Cardiac ventricle fibroblast (primary cell): ENCODE measurements around the gene UNKL. TPM values are rescaled to one million over a fixed set of nuclear protein-coding genes. Genes with fewer than 3 reads are reported as not detected.

Experiments used
- total RNA-seq: library from RNA; depleted of rRNA; stranded (reverse); fragments of >200 nt; gene quantifications from 2 replicates; pipeline ENCODE4 v1.2.3, GENCODE V29; 2015

Gene UNKL, protein sequence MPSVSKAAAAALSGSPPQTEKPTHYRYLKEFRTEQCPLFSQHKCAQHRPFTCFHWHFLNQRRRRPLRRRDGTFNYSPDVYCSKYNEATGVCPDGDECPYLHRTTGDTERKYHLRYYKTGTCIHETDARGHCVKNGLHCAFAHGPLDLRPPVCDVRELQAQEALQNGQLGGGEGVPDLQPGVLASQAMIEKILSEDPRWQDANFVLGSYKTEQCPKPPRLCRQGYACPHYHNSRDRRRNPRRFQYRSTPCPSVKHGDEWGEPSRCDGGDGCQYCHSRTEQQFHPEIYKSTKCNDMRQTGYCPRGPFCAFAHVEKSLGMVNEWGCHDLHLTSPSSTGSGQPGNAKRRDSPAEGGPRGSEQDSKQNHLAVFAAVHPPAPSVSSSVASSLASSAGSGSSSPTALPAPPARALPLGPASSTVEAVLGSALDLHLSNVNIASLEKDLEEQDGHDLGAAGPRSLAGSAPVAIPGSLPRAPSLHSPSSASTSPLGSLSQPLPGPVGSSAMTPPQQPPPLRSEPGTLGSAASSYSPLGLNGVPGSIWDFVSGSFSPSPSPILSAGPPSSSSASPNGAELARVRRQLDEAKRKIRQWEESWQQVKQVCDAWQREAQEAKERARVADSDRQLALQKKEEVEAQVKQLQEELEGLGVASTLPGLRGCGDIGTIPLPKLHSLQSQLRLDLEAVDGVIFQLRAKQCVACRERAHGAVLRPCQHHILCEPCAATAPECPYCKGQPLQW
- 18.3 and 25.6 TPM in 2 replicates for total RNA-seq

DNA sequence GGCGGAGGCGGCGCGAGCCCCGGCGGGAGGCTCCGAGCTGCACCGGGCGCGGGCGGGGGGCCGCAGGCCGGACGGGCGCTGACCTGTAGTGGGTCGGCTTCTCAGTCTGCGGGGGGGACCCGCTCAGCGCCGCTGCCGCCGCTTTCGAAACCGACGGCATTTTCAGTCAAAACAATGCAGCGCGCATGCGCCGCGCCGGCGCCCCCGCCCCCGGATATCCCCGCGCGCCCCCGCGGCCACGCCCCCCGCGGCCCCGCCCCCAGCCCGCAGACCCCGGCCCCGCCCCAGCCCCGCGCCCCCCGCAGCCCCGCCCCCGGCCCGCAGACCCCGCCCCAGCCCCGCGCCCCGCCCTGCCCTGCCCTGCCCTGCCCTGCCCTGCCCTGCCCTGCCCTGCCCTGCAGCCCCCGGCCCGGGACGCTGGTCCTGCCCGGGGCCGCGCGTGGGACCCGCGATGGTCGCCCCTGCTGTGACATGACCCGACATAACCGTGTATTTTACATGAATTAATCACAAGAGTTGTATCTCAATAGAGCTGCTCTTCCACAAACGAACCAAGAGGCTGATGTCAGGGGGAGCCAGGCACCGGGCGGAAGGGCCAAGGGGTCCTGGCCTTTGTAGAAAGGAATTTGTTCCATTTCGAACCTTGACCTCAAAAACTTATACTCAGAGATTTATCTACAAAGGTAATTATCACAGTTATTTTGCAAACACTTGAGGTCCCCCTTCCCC, at the start of gene UNKL:
Gene UNKL, minus strand, starts transcription at position 173 of the 729 bp plus-strand sequence. Its CDS starts 13 bp downstream, at position 160.

DNA sequence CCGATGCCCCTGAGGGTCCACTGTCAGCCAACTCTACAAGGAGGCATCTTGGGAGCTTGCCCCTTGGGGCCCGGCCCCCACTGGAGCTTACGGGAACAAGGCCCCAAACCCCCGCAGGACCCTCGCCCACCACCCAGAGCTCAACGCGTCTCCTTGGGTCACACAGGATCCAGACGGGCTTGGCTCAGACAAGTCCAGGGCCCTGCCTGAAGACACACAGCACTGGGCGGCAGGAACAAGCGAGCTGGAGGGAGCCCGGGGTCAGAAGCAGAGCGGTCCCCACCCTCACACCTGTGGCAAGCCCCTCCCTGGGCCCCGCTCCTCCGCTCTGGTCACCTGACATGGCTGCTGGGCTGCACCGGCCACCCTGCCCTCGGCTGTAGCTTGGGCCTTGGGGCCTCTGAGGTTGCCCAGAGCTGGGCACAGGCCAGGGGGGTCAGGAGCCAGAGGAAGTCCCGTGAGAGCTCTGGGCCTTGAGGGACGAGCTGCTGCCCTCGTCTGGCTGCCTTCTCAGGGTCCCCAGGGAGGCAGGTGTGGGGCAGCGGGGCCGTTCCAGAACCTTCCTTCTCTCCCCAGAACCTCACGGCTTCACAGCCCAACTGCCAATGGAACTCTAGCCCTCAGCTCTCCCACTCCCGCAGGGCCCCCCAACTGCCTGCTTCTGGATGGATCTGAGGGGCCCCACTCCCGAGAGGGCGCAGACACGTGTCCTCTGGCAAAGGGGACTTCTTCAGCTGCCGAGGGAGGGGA, 29.7 kb upstream of the UNKL start, which contains the start of gene CCDC154:
Gene CCDC154, minus strand, starts transcription at position 577 of the 750 bp plus-strand sequence. Its CDS starts 234 bp downstream, at position 343.

DNA sequence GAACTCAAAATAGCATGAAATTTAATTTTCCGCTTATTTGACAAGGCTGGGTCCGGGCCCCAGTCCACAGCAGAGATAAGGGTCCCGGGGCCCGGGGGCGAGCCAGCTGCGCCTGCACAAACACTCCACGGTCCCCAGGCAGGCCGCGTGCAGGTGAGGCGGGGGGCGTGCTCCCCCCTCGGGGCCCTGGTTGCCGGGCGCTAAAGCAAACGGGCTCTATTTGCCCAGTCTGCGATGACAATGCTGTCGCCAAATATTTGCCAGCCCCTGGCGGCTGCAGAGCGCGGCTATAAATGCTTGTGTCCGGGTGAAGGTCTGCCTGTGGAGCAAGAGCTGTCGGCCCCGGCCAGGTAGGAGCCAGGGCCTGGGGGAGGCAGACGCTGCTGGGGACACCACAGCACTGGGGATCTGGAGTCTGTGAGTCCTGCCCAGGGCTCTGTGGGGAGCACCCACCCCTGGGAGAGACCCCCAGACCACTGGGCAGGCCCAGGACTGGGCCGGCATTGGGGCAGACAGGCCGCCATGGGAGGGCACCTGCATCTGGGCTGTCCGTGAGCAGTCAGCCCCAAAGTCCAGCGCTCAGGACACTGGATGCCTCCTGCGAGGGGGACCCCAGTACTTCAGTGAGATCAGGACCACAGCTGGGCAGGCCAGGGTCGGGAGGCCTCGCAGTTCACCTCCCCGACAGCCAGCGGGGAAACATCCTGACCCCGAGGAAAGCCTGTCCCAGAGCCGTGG, 16.4 kb upstream of the UNKL start, which contains the start of gene PERCC1:
Gene PERCC1, plus strand, starts transcription at position 320 of the 738 bp plus-strand sequence. CDS start 1,516 bp downstream, outside the sequence.

DNA sequence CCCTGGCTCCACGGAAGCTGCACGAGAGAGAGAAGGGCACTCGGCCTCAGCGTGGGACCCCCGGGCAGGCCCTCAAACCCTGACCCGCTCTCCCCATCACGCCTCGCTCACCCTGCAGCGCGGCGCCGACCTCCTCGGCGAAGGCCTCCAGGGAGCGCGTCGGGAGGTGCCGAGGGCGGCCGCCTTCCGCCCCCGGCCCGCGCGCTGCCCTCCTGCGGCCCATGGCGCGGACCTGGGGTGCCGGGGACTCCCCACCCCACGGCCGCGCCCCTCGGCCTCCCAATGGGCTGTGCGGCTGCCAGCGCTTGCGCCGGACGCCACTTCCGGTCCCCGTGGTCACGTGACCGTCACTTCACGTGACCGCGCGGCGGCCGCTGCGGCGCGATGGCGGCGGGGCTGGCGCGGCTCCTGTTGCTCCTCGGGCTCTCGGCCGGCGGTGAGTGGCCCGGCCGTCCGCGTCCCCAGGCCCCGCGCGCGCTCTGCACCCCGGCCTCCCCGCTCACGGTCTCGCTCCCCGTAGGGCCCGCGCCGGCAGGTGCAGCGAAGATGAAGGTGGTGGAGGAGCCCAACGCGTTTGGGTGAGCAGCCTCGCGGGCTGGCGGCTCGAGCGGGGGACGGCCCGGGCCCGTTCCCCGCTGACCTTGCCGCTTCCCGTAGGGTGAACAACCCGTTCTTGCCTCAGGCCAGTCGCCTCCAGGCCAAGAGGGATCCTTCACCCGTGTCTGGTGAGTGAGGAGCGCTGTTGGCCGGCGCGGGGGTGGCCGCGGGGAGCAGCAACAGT, 62.7 kb downstream of the UNKL start, which contains the start of the genes GNPTG and TSR3:
Gene GNPTG, plus strand, starts transcription at position 350 of the 781 bp plus-strand sequence. Its CDS starts 35 bp downstream, at position 385.
Gene TSR3, minus strand, starts transcription at position 297 of the 781 bp plus-strand sequence. Its CDS starts 74 bp downstream, at position 223.

DNA sequence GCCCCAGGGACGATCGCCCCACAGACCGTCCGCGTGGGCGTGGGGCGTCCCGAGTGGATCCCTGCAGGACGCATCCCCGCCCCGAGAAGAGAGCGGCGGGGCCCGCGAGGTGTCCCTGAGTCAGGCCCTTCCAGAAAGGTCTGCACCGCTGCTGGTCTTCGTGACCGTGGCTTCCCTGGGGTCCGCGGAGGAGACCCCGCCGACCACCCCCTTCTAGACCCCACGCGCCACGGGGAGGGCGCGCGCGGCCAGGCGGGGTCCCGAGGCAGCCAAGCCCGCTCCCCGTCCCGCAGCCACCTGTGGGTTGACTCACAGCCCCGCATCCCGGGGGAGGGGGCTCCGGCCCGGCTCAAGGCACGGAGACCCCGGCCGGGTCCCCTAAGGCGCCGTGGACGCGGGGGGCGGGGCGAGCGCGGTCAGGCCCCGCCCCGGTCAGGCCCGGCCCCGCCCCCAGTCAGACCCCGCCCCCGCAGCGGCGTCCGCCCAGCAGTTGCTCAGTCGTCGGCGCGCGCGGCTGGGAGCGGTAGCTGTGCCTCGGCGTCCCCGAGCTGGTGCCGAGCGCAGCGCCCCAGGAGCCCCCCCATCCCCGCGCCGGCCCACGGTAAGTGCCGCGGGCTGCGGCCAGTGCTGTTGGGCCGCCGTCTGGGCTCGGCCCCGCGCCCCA, 81.2 kb downstream of the UNKL start, which contains the start of gene BAIAP3:
Gene BAIAP3, plus strand, starts transcription at position 497 of the 664 bp plus-strand sequence. CDS start 4,905 bp downstream, outside the sequence.

Other genes with a start within 250 kb of the UNKL start
- 0.15 TPM in 1 of 2 replicates, not detected in the other for gene TPSG1, start 189.4 kb downstream of the UNKL start, total RNA-seq
- not detected in 2 replicates for gene TPSB2, start 184.5 kb downstream of the UNKL start, total RNA-seq
- not detected in 2 replicates for gene TPSAB1, start 174.0 kb downstream of the UNKL start, total RNA-seq
- not detected in 2 replicates for gene TPSD1, start 158.6 kb downstream of the UNKL start, total RNA-seq
- gene UBE2I, start 105.1 kb downstream of the UNKL start, total RNA-seq = 66.5 and 79.5 TPM in 2 replicates
- 0.15 and 0.37 TPM in 2 replicates for gene BAIAP3, start 81.1 kb downstream of the UNKL start, total RNA-seq
- 77.4 and 85.3 TPM in 2 replicates for gene TSR3, start 62.8 kb downstream of the UNKL start, total RNA-seq
- 68.6 and 69.3 TPM in 2 replicates for gene GNPTG, start 62.8 kb downstream of the UNKL start, total RNA-seq
- 9.3 and 10.5 TPM in 2 replicates for gene UQCC4, start 6.0 kb upstream of the UNKL start, total RNA-seq
- gene PERCC1, start 16.4 kb upstream of the UNKL start, total RNA-seq = not detected in 2 replicates
- 0.39 TPM in 1 of 2 replicates, not detected in the other for gene CCDC154, start 29.9 kb upstream of the UNKL start, total RNA-seq
- gene CLCN7, start 60.3 kb upstream of the UNKL start, total RNA-seq = 44.9 and 50.0 TPM in 2 replicates
- 0.37 TPM in 1 of 2 replicates, not detected in the other for gene PTX4, start 74.2 kb upstream of the UNKL start, total RNA-seq
- 11.5 and 17.0 TPM in 2 replicates for gene TELO2, start 78.7 kb upstream of the UNKL start, total RNA-seq
- 16.8 and 20.5 TPM in 2 replicates for gene TMEM204, start 119.0 kb upstream of the UNKL start, total RNA-seq
- gene IFT140, start 197.4 kb upstream of the UNKL start, total RNA-seq = 14.6 and 23.7 TPM in 2 replicates
- 8.2 and 8.8 TPM in 2 replicates for gene CRAMP1, start 197.7 kb upstream of the UNKL start, total RNA-seq